Smooth muscle cell of the brain vasculature (primary cell): ENCODE results near the gene GREB1L.
"Not testable (repeated sequence)": the region's sequence is repeated elsewhere in the genome, so short reads cannot be mapped to it uniquely, and the experiment has no call there.

Experiments used
- DNase-seq: peaks from one replicate; pipeline ENCODE4 v3.0.0-alpha.2; 2012; ENCODE audit warnings: low read depth, low spot score

The GREB1L gene

DNA sequence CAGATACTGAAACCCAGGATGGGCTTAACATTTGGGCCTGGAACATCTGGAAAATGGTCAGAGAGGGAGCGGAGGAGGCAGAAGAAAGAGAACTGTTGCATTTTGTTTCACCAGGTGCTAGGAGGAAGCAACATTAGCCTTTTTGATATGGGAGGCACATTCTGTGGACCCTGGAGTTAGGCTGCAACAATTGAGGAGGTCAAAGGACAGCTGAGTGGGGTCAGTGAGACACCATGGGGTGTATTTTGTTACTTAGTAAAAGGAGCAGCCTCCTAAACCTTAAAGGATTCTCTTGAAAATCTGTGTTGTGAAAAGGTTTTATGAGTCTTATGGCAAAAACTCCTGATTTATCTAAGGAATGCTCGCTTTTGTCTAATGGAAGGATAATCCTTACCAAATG lies 124.9 kb downstream of the GREB1L start:
- no peak for DNase-seq

DNA sequence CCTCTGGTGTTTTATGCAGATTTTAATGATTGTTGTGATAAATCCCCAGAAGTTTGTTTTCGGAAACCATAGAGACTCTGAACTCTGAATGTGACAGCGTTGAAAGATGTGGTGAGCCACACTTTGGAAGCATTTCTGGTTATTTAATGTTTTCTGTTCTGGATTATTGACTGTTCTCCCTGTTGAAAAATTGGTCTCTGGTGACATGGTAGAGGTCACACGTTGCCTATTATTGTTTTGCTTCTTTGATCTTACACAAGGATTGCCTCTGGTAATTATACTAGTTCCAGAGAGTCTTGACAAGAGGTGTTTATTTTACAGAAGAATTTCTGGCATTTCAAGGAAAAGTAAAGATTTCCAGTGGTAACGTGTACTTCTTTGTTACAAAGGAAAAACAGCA lies 127.1 kb downstream of the GREB1L start:
- DNase-seq, result no peak

DNA sequence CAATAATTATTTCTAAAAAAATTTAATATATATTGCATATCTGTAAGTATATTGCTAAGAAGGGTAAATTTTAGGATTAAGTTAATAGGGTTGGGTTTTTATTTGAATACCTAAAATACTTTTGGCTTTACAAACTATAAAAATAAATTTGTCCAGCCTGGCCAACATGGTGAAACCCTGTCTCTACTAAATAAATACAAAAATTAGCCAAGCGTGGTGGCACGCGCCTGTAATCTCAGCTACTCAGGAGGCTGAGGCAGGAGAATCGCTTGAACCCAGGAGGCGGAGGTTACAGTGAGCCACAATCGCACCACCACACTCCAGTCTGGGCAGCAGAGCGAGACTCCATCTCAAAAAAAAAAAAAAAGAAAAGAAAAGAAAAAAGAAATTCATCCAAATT lies 127.6 kb downstream of the GREB1L start:
- not testable (repeated sequence) for DNase-seq

DNA sequence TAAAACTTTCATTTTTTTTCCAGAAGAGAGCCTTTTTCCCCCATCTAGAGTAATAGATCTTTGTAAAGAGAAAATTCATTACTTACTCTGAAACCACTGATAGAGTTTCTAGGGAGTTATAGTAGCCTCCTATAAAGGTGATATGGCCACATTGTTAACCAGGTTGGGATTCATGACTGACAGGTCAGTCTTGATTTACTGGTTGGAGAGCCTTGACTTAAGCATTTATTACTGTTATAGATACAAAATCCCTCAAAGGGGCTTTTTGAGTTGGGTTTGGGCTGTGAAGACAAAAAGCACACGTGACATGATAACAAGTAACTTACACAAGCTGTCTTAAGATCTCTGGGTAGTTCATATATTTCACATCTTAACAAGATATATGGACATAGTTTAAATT lies 141.0 kb downstream of the GREB1L start:
- DNase-seq, result no peak

DNA sequence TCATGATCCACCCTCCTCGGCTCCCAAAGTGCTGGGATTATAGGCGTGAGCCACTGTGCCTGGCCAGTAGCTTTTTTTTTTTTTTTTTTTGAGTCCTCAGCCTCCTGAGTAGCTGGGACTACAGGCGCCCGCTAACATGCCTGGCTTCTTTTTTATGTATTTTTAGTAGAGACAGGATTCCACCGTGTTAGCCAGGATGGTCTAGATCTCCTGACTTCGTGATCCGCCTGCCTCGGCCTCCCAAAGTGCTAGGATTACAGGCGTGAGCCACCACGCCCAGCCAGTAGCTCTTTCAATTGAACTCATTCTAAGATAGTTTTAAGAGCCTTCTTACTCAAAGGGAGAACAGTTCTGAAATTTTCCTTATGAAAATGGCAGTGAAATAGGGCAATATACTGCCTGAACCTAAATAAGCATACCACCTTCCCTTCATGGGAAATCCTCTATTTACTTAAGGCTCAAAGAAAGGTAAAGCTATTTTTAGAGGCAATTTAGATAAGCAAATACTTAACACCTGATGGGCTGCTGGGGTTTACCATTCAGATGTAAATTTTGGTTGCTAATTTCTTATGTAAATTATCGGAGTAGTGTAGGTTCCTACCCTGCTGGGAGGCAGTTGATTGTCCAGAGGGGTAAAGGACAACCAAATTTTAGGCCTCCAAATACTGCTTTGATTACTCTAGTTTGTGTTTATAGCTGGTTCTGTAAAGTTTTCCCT lies 144.7 kb downstream of the GREB1L start:
- DNase-seq, result no peak

DNA sequence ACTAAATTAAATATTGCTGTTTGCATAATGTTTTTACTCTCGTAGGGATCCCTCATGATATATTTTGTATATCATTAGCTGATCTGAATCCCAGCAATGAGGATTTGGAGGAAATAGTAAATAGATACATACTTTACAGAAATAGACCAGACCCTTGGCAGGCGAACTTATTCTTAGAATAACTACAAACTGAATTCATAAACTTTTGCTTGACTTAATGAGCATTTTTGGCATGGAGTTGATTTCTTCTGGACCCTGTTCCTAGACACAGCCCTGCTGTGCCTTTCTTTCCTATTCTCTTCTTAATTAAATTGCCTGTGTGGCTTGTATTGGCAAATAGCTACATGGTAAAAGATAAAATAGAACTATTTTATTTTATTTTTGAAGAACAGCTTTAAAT lies 145.9 kb downstream of the GREB1L start:
- no peak for DNase-seq

DNA sequence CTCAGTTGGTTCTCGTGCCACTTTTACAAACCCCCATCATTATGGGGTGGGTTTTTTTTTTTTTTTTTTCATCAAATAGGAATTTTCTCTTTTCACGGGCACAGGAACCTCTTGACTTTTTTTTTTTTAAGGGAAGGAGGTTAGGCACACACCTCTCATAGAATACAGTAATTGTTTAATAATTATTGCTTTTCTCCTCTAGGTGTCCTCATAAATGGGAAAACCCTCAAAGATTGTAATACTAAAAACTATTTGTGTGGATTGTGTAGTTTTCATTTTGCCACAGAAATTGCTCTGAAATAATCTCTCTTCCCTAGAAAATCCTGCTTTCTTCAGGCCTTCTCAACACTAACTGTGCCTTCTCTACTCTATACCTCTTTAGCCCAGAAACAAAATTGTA lies 147.3 kb downstream of the GREB1L start:
- no peak for DNase-seq

DNA sequence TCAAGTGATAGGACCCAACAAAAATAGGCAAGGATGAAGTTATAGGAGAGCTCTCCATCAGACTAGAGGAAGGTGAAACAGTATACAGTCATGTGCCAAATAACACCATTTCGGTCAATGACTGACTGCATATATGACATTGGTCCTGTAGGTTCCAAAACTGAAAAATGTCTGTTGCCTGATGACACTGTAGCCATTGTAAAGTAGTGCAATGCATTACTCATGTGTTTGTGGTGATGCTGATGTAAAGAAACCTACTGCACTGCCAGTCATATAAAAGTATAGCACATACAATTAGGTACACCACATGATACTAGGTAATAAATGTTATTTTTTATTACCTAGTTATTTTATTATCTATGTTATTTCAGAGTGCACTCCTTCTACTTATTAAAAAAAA lies 147.9 kb downstream of the GREB1L start:
- no peak for DNase-seq

DNA sequence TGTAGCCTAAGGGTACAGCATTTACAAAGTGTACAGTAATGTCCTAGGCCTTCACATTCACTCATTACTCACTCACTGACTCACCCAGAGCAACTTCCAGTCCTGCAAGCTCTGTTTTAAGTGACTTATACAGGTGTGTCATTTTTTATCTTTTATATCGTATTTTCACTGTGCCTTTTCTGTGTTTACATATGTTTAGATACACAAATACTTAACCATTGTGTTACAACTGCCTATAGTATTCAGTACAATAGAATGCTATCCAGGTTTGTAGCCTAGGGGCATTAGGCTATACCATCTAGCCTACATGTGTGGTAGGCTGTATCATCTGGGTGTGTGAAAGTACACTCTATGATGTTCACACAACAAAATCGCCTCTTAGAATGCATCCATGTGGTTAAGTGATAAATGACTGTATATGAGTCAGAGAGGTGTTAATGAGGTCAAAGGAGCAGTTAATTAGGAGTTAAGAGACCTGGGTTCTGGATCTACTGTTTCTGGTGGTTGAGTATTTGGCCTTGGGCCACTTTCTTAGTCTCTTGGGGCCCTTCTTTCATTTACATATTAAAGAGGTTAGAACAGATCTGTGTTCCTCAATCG lies 149.1 kb downstream of the GREB1L start:
- no peak for DNase-seq

DNA sequence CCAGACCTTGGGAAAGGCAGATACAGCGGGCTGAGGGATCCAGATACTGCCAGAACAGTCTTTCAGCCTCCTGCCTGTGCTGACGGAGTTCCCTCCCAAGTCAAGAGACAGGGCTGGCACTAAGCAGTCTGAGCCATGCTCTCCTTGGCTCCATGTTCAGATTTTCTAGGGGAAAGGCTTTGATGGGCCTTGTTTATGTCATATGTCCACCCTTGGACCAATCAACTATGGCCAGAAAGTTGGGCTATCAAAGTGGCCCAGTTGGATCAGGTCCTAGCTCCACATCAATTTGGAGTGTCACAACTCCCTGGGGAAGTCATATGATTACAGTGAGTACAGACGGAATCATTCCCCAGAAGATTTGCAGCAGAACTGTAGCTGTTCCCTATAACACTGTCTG lies 152.0 kb downstream of the GREB1L start:
- no peak for DNase-seq

DNA sequence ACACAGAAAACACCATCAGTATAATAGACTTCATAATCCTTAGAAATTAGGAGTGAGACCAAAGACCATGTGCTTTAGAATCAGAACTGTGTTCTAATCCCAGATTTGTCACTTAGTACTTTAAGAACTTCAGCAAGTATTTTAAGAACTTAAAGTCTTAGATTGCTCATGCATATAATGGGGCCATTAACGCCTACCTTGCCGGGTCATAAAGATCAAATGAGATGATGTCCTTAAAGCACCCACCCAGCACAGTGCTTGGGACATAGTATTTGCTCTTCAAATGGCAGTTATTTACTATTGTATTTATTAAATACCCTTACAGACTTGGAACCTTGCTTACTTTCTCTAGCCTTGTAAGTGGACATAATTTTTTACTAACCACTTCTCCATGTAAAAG lies 156.1 kb downstream of the GREB1L start:
- DNase-seq, result no peak

DNA sequence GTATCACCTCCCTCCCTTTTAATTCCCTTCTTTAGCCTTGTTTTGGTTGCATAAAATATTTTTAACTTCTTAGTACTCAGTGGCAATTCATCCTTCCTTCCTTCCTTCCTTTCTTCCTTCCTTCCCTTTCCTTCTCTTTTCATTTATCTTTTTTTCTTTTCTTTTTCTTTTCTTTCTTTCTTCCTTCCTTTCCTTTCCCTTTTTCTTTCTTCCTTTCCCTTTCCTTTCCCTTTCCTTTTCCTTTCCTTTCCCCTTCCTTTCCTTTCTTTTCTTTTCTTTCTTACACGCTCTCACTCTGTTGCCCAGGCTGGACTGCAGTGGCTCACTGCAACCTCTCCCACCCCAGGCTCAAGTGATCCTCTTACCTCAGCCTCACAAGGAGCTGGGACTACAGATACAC lies 160.2 kb downstream of the GREB1L start:
- DNase-seq, result no peak

DNA sequence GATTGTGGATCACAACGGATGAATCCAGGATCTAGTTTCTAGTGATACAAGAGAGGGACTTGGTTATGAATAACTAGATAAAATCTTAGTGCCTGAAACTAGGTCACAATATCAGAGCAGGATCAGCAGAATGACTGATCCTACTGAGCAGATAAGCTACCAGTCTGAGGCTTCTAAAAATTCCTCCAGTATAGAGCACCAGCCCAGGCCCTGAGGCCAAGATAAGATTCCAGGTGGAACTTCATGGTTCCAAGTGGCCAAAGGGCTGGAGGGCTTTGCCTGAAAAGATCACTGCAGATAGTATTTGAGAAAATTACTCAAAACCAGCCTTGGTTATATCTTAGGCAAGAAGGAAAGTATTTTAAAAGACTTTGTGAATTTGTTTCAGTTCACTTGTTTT lies 162.4 kb downstream of the GREB1L start:
- DNase-seq, result no peak

DNA sequence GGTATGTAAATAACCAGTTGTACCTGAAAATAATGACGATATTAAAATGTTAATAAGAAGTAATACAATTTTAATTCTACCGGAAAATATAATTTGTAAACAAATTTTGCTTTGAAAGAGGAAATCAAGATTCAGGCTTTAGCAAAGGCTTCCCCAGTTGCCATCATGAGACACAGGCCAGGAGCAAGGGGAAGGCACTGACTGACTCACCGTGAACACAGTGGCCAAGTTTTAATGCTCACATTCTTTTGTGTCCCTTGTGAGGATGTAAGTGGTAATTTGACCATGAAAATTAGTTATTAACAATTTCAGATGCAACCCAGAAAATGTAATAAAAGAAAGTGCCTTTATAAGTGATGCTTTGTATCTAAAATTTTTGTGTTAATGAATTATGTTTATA lies 164.1 kb downstream of the GREB1L start:
- no peak for DNase-seq

DNA sequence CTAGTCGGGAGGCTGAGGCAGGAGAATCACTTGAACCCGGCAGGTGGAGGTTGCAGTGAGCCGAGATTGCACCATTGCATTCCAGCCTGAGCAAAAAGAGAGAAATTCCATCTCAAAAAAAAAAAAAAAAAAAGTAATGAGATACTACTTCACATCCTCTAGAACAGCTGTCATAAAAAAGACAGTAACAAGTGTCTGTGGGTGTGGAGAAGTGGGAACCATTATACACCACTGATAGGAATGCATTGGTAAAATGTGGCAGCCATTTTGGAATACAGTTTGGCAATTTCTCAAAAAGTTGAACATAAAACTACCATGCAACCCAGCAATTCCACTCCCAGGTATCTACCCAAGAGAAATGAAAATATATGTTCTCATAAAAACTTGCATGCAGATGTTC lies 166.6 kb downstream of the GREB1L start:
- DNase-seq, result no peak

DNA sequence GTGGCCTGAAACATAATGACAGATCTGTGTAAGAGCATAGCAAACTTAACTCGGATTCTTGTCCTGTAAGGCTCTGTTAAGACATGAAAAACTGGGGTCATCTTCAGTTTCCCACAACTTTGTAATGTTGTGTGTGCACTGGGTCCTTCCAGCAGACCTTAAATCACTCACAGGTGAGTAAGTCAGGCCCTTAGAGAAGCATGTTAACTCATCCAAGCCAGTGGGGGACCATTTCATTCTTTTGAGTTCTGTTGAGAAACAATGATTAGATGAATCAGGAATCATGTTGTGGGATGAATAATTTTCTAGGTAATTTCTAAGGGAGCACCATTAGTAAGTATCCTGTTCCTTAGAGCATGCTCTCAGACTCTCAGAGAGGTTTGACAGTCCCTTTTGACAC lies 191.4 kb downstream of the GREB1L start:
- no peak for DNase-seq

DNA sequence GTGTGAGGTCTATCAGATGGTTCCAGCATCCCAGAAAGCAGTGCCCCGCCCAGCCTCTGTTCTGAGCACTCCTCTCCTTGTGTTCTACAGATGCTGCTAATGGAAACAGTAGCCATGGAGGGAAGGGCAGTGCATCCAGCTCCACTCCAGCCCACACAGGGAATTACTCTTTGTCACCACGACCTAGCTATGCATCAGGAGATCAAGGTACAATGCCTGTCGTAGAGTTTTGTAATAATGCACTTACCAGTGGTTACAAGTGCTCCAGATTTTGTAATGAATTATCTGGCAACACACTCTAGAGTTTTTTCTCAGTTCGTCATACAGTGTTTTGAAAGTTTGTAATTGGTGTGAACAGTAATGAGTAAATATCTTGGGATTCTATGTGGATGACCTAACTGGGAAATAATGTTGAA lies 197.4 kb downstream of the GREB1L start:
- no peak for DNase-seq

DNA sequence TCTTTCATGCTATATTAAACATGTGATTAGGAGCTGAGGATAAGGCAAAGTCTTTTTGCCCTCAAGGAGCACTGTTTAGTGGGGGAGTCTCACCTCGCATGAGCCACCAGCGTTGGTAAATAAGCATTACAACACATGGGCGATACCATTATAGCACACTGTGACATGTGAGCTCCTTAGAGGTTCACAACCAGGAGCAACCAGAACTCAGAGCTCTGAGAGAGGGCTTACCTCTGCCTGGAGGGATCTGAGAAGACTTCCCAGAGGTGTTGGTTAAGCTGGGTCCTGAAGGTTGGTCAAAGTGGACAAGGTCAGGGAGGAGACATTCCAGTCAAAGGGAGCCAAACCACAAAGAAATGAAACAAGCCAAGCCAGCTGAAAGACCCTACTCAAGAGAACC lies 199.6 kb downstream of the GREB1L start:
- no peak for DNase-seq

DNA sequence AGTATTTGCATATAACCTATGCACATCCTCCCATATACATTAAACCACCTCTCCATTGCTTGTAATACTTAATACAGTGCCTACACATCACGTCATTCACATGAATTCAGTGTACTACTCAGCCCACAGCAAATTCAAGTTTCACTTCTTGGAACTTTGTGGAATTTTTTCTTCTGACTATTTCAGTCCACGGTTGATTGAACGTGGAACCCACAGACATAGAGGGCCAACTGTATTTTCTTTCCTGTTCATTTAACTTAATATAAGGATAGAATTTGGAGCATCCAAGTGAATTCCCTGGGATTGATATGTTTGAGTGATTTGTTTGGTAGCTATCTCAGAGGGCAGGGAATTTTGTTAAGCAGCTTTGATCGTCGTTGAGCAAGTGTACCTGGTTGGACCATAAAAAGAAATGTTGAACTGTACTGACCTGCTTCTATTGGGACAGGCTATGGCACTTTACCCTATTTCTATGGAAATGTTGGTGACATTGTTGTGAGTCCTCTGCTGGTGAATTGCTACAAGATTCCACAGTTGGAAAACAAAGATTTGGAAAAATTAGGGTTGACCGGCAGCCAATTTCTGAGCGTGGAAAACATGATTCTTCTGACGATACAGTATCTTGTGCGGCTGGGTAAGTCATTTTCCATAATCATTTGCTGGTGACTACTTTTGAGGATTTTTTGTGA lies 201.9 kb downstream of the GREB1L start:
- DNase-seq, result no peak

DNA sequence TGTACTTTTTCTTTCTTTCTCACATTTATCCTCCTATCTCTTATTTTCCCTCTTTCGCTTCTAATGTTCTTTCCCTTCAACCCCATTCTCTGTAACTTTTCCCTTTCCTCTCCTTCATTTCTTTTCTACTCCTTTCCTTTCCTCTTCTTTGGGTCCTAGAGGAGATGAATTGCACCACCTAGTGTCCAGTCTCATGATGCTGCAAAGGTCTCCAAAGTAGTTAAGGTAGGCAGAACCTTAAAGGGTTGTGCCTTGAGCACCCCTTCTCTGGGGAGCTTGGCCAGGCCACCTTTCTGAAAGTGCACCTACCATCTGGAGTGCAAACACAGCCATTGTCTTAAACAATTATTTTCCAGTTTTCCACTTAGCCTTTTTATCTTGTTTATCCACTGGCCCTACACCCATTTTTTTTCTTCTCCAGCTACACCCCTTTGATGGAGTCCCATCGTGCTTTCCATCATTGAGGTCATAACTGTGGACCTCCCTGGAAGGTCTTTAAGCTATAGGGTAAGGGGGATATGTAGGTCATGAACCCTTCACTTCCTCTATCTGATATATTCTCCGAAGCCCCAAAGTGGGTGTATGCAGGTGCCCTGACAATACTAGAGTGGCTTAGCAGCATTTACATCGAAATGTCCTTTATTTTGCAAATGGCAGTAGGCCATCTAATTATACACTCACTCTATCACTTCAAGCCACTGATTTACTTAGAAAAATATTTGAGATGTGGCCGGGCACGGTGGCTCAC lies 202.6 kb downstream of the GREB1L start:
- peak; percentile 18 for DNase-seq

DNA sequence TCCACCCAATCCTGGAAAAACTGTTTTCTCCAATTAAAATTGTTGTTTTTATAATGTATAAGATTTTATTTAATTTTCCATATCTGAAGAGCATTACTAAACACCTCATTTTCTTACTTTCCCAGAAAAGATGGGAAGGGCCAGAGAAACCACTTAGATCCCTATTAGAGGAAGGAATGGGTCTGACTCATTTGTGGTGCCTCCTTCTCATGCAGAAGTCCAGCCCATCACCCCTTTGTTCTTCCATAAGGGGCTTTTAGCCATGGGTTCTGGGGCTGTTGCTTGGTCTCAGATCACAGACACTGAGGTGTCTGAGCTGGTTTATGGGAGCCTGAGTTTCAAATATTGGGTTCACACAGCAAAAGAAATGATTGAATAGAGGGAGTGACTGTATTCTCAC lies 206.3 kb downstream of the GREB1L start:
- no peak for DNase-seq
